Progenitor cell of endocrine pancreas (in vitro differentiated cells): Measurements from ENCODE around the gene LMAN1L. TPM values are rescaled to one million over a fixed set of nuclear protein-coding genes. Genes with fewer than 3 reads are reported as not detected.

ENCODE experiments used
- DNase-seq: peaks from one replicate; pipeline ENCODE4 v3.0.0; 2021; ENCODE audit warnings: low spot score; ENCODE audit not compliant: unreplicated experiment
- H3K27ac Mint-ChIP-seq: 2 replicates; pipeline ENCODE4 v1.8.0; 2021; ENCODE audit warnings: mild to moderate bottlenecking, moderate library complexity, mixed read lengths
- H3K27me3 Mint-ChIP-seq: 2 replicates; pipeline ENCODE4 v1.8.0; 2021; ENCODE audit warnings: mixed read lengths
- H3K36me3 Mint-ChIP-seq: 2 replicates; pipeline ENCODE4 v1.8.0; 2022; ENCODE audit warnings: mixed read lengths; ENCODE audit not compliant: insufficient read depth
- H3K4me1 Mint-ChIP-seq: 2 replicates; pipeline ENCODE4 v1.8.0; 2021; ENCODE audit warnings: low read depth, mixed read lengths
- H3K4me3 Mint-ChIP-seq: 2 replicates; pipeline ENCODE4 v1.8.0; 2021; ENCODE audit warnings: low read depth, mild to moderate bottlenecking, moderate library complexity, mixed read lengths
- H3K9me3 Mint-ChIP-seq: 2 replicates; pipeline ENCODE4 v1.8.0; 2021; ENCODE audit warnings: low read depth, mixed read lengths
- total RNA-seq: library from RNA; stranded (reverse); gene quantifications from 2 replicates; pipeline ENCODE4 v1.2.1, GENCODE V29; 2021
- TF ChIP-seq, protein P1 (sequence below): fragments of 200-600 bp; sonication (generic); IDR thresholded peaks from one replicate; pipeline ENCODE4 v1.5.0; 2021; ENCODE audit warnings: antibody characterized with exemption, mild to moderate bottlenecking; ENCODE audit not compliant: unreplicated experiment

The LMAN1L gene
- total RNA-seq, 1 donor from 2014 or later = not detected

DNA sequence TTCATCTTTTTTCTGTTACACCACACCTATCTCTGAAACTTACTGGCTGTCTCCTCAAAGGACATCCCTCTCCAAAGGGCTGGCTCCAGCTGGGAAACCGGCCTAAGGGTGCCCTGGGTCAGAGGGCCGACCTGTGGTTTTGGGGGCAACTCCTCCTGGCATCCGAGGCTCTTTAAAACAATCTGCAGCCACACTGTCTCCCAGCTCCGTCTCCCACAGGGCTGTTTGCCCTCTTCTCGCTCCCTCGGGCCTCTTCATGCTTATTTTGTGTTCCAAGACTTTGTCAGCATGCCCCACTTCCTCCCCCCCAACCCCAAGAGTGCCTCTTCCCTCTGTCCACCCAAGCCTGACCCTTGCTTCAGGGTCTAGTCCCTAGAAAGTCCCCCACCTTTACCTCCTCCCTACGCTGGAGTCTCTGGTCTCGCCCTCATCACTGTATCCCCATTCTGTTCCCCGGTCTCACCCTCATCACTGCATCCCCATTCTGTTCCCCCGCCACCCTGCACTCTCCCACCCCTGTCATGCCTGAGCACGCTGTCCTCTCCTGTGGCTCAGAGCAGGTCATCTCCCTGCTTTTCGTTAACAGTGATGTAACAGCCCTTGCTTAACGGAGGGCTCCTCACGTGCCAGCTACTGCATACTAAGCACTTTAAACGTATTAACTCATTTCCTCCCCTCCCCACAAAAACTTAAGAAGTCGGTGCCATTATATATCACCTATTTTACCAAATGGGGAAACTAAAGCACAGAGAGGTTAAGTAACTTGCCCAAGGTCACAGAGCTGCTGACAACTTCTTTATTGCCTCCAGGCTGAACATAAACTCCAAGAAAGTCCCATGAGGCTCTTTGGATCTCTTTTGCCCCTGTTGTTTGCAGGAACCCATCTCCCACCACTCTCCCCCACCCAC lies 31.9 kb upstream of the LMAN1L start:
- TF ChIP-seq, protein P1, sequence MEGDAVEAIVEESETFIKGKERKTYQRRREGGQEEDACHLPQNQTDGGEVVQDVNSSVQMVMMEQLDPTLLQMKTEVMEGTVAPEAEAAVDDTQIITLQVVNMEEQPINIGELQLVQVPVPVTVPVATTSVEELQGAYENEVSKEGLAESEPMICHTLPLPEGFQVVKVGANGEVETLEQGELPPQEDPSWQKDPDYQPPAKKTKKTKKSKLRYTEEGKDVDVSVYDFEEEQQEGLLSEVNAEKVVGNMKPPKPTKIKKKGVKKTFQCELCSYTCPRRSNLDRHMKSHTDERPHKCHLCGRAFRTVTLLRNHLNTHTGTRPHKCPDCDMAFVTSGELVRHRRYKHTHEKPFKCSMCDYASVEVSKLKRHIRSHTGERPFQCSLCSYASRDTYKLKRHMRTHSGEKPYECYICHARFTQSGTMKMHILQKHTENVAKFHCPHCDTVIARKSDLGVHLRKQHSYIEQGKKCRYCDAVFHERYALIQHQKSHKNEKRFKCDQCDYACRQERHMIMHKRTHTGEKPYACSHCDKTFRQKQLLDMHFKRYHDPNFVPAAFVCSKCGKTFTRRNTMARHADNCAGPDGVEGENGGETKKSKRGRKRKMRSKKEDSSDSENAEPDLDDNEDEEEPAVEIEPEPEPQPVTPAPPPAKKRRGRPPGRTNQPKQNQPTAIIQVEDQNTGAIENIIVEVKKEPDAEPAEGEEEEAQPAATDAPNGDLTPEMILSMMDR = no peak
- Mint-ChIP-seq H3K27ac (peak overlapping the region; percentile 24), H3K4me3 (peak overlapping the region; percentile 76), H3K36me3 (no peaks in the 10 kb centered on the region), H3K4me1 (peaks cover 18% of the 10 kb centered on the region), H3K9me3 (no peaks in the 10 kb centered on the region), H3K27me3 (peaks cover 10% of the 10 kb centered on the region)
- no peak for DNase-seq

DNA sequence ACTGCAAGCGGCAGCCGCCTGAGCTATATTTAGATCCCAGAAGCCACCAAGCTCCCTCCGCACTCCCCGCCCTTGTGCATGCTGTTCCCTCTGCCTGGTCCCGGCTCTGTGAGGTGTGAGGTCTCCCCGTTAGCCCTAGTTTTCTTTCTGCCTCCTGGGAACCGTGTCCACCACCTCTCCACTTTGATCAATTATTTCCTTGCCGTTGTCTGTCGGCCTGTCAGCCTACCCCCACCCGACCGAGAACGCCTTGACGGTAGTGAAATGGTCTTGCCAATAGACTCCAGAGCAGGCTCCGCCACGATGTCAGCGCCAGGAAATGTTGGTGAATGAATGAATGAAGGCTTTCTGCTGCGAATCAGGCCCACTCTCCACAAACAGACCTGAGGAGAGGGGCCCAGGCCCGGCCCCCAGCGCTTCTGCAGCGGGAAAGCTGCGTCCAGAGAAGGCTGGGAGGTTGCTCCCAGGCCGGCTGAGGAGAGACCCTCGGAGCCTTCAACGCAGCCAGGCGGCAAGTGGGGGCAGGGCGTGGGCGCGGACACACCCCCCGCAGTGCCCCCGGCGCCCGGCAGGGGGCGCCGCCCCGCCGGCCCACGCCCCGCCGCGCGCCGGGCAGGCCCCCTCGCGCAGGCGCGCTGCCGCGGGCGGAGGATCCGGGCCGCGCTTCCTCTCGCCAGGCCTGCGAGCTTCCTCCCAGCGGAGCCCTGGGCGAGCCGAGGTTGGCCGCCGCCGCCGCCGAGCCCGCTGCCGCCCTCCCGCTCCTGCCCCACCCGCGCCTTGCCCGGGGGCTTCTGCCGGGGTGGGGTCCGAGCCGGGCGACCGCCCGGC lies 31.0 kb upstream of the LMAN1L start, which contains the start of gene CSK:
Gene CSK (plus strand): TSS at position 650 of the 828 bp plus-strand sequence. CDS start 16,218 bp downstream, outside the sequence.
- H3K4me1 Mint-ChIP-seq = peaks cover 18% of the 10 kb centered on the region
- H3K27me3 Mint-ChIP-seq = peaks cover 10% of the 10 kb centered on the region
- peak within 1 kb of the TSS; percentile 83 for H3K27ac Mint-ChIP-seq
- TF ChIP-seq, protein P1 = peak; percentile 63
- H3K9me3 Mint-ChIP-seq = no peaks in the 10 kb centered on the region
- H3K36me3 Mint-ChIP-seq = no peaks in the 10 kb centered on the region
- H3K4me3 Mint-ChIP-seq = peak within 1 kb of the TSS; percentile 87
- peak; percentile 69 for DNase-seq

DNA sequence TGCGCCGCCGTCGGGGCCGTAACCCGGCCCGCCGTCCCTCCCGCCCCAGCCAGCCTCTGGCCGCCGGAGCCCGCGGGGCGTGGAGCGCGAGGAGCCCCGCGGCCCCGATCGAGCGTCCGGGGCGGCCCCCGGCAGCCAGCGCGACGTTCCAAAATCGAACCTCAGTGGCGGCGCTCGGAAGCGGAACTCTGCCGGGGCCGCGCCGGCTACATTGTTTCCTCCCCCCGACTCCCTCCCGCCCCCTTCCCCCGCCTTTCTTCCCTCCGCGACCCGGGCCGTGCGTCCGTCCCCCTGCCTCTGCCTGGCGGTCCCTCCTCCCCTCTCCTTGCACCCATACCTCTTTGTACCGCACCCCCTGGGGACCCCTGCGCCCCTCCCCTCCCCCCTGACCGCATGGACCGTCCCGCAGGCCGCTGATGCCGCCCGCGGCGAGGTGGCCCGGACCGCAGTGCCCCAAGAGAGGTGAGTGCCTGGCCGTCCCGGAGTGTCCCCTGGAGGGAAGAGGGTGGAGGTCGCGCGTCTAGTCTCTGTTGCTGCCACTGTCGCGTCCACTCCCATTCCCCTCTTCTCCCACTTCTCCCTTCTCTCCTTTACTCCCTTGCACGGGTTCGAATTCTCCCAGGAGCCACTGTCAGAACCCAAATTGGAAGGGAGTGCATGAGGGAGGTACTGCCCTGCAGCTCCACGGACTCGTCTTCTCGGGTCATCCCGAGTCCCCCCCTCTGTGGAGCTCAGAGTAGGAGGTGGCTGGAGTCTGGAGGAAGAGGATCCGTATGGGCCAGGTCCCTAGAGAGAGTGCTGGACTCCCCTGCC lies 30.2 kb upstream of the LMAN1L start:
- TF ChIP-seq, protein P1 = no peak
- Mint-ChIP-seq H3K9me3 (no peaks in the 10 kb centered on the region), H3K27me3 (peaks cover 10% of the 10 kb centered on the region), H3K4me3 (peak overlapping the region; percentile 87), H3K4me1 (peaks cover 18% of the 10 kb centered on the region), H3K27ac (peak overlapping the region; percentile 83), H3K36me3 (no peaks in the 10 kb centered on the region)
- peak; percentile 34 for DNase-seq

DNA sequence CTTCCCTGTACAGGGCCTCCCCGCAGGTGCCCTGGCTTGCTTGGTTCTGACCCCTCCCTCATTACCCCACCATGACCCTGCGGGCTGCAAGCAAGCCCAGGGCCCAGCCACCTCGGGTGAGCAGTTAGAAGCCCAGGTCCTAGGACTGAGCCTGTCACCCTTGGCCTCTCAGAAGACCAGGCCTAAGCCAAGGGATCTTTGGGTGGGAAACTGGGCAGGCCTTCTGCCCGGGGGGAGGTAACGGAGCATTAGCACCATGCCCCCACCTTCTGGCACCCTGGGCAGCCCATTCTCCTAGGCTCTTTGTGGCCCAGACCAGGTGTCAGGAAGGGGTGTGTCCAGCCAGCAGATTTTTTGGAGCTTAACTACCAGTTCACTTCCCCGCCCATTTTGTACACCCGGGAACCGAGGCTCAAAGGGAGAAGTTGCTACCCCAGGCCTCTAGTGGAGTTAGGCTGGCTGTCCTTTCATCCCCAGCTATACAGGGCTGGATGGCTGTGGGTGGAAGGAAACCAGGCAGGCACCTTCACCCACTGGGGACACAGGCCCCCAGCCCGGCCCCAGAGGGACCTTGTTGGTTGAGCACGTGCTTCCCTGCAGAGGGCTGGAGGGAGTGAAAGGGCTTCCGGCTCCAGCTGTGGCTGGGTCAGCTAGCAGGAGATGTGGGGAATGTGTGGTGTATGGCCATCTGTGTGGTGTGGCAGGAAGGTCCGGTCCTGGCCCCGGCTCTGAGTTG lies 29.4 kb upstream of the LMAN1L start:
- TF ChIP-seq, protein P1 = no peak
- Mint-ChIP-seq H3K9me3 (no peaks in the 10 kb centered on the region), H3K4me3 (peak overlapping the region; percentile 87), H3K27me3 (peaks cover 10% of the 10 kb centered on the region), H3K27ac (peak overlapping the region; percentile 83), H3K36me3 (no peaks in the 10 kb centered on the region), H3K4me1 (peaks cover 24% of the 10 kb centered on the region)
- DNase-seq = no peak
